SHP77 (cell line): ENCODE data around the gene APOBEC2.
A peak's percentile ranks its signal among the peaks of the same experiment; 100 is the strongest.

ENCODE experiments used
- DNase-seq, 2 experiments: peaks; one replicate each; lab custom pipeline; 2025; lab: John Stamatoyannopoulos, UW

Gene APOBEC2

GRCh38 chr6:41088451-41088850 lies 35.4 kb downstream of the APOBEC2 start:
- no peak for DNase-seq

- no peak for DNase-seq
Measured at GRCh38 chr6:41090841-41091761, 38.1 kb downstream of the APOBEC2 start.

GRCh38 chr6:41092421-41093140 lies 39.6 kb downstream of the APOBEC2 start:
- peak; percentile 6 to 8 for DNase-seq

- DNase-seq = no peak
Measured at GRCh38 chr6:41093729-41094128, 40.7 kb downstream of the APOBEC2 start.

- no peak for DNase-seq
Measured at GRCh38 chr6:41097467-41098090, 44.6 kb downstream of the APOBEC2 start.

- no peak for DNase-seq
Measured at GRCh38 chr6:41098366-41098765, 45.4 kb downstream of the APOBEC2 start.

GRCh38 chr6:41100871-41101287 lies 47.9 kb downstream of the APOBEC2 start:
- no peak for DNase-seq

- DNase-seq = no peak
Measured at GRCh38 chr6:41103847-41104246, 50.8 kb downstream of the APOBEC2 start.

GRCh38 chr6:41111017-41111416 lies 58.0 kb downstream of the APOBEC2 start:
- DNase-seq = no peak
